Testis (tissue), 3 donors: ENCODE results near the gene MEF2C. TPM values are rescaled to one million over a fixed set of nuclear protein-coding genes. Genes with fewer than 3 reads are reported as not detected.

Source experiments
- DNase-seq: peaks from one replicate; pipeline ENCODE4 v3.0.0-alpha.2; 2019
- H3K27ac ChIP-seq, 2 donors: fragments of 200-600 bp; sonication (generic); one replicate each; pipeline ENCODE4 v1.5.1; 2019
- H3K27me3 ChIP-seq: fragments of 200-600 bp; sonication (generic); one replicate; pipeline ENCODE4 v1.5.1; 2019
- H3K36me3 ChIP-seq: fragments of 200-600 bp; sonication (generic); one replicate; pipeline ENCODE4 v1.5.1; 2017; ENCODE audit warnings: low read depth; ENCODE audit errors: missing control alignments
- H3K4me1 ChIP-seq: fragments of 200-600 bp; sonication (generic); one replicate; pipeline ENCODE4 v1.5.1; 2019
- H3K4me3 ChIP-seq, 2 donors: fragments of 200-600 bp; sonication (generic); one replicate each; pipeline ENCODE4 v1.5.1; 2017 to 2019
- H3K9me3 ChIP-seq: fragments of 200-600 bp; sonication (generic); one replicate; pipeline ENCODE4 v1.5.1; 2017
- POLR2A ChIP-seq: fragments of 450-650 bp; IDR thresholded peaks from one replicate; pipeline ENCODE4 v1.6.1; 2017; ENCODE audit warnings: antibody characterized with exemption, mild to moderate bottlenecking, moderate library complexity
- WGBS, 2 donors: methylation state at CpG; one replicate each; pipeline ENCODE4 v1.1.5; 2018; 5-methylcytosine and 5-hydroxymethylcytosine counted together
- intact Hi-C: fragments of 100-400 bp; cut with DNase I; formaldehyde crosslinking; loops from one replicate; pipeline ENCODE4 v1.15.1; 2023; ENCODE audit warnings: low total_unique reads
- polyA plus RNA-seq: library from polyadenylated mRNA; stranded (reverse); fragments of 350-450 nt; fragmentation: Illumina TruSeq; extraction: RNeasy Lipid Tissue Mini Kit (QIAGEN cat#74804); gene quantifications from one replicate; pipeline ENCODE4 v1.2.3, GENCODE V29; 2014; ENCODE audit warnings: low read depth, low replicate concordance; ENCODE audit not compliant: insufficient read depth
- total RNA-seq, 2 donors: library from RNA; depleted of rRNA; stranded (reverse); fragments of >200 nt; gene quantifications; one replicate each; pipeline ENCODE4 v1.2.3, GENCODE V29; 2016
- TF ChIP-seq, protein P1 (sequence below), 3 experiments: fragments of 450-650 bp in 2 of 3; fragments of 200-600 bp in 1 of 3; sonication (generic) in 1 of 3; IDR thresholded peaks; one replicate each; pipeline ENCODE4 v1.5.1; 2016 to 2019; ENCODE audit warnings: antibody characterized with exemption in 3 of 3, mild to moderate bottlenecking in 2 of 3, moderate library complexity in 1 of 3

The MEF2C gene
- total and polyA plus RNA-seq, 3 donors from 2014 or later, result 18.3 to 53.1 (median 19.9) TPM

DNA sequence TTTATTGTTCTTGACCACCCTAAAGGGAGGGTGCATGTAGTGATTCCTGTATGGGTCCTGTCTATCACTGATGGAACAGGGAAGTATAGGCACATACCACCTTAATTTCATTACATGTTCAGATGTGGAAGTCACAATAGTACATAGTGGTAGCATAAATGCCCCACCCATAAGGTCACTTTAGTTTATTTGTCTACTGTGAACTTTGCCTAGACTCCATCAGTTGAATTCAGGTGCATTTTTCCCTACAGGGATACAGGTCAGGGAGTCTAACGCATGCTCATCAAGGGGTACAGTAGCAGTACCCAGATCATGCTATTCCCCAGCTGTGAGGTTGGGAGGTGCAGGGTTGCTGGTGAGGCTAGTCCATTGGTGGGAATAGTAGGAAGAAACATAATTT lies 175.0 kb downstream of the MEF2C start:
- H3K4me1 ChIP-seq, result no peaks in the 10 kb centered on the region

DNA sequence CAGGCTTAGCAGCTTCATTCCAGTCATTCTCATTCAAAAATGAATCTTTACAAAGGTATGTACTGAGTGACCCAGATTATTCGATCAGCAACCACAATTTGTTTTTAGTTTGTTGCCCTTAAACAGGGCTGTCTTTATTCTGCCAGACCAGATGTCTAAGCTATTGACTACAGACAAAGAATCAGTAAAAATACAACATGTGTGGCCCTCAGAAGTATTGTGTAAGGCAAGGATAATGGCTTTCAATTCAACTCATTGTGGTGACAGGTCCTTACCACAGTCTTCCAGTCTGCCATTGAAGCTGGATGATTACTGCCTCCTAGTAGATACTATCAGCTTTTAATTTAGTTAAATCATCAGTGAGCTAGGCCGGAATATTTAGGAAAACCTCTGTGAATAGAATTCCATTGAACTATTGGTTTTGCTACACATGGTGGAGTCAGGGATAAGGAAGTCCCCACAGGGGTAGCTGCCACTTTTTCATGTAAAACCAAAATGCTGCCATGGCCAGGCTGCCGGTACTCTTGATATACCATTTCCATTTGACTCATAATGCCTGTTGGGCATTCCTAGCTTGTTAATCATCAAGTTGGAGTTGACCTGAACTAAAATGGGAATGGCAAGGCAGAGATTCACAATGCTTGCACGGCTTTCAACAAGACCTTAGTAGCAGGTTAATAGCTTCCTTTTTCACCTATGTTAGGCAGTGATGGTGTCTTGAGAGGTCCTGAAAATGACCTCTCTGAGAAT lies 175.6 kb downstream of the MEF2C start:
- no peak for DNase-seq
- no peak overlapping the region for H3K27ac ChIP-seq
- H3K27me3 ChIP-seq, result no peaks in the 10 kb centered on the region
- H3K4me3 ChIP-seq, result no peak overlapping the region
- TF ChIP-seq, protein P1, sequence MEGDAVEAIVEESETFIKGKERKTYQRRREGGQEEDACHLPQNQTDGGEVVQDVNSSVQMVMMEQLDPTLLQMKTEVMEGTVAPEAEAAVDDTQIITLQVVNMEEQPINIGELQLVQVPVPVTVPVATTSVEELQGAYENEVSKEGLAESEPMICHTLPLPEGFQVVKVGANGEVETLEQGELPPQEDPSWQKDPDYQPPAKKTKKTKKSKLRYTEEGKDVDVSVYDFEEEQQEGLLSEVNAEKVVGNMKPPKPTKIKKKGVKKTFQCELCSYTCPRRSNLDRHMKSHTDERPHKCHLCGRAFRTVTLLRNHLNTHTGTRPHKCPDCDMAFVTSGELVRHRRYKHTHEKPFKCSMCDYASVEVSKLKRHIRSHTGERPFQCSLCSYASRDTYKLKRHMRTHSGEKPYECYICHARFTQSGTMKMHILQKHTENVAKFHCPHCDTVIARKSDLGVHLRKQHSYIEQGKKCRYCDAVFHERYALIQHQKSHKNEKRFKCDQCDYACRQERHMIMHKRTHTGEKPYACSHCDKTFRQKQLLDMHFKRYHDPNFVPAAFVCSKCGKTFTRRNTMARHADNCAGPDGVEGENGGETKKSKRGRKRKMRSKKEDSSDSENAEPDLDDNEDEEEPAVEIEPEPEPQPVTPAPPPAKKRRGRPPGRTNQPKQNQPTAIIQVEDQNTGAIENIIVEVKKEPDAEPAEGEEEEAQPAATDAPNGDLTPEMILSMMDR (IDR thresholded peaks at IDR 0.05), result no peak
- TF ChIP-seq POLR2A, result no peak
- H3K36me3 ChIP-seq, result no peaks in the 10 kb centered on the region
- WGBS, 2 donors, result 65 to 72% methylated on average over 4 of the region's 4 CpGs
- intact Hi-C loops, result no loop called here
- no peaks in the 10 kb centered on the region for H3K4me1 ChIP-seq
- no peaks in the 10 kb centered on the region for H3K9me3 ChIP-seq

More for the DNA sequence above, 175.0 kb downstream of the MEF2C start:
- WGBS, 2 donors, result 85 to 96% methylated on average over 1 of the region's 1 CpG
- Histone ChIP-seq H3K4me3 (no peak overlapping the region), H3K27ac (no peak overlapping the region), H3K27me3 (no peaks in the 10 kb centered on the region), H3K36me3 (no peaks in the 10 kb centered on the region), H3K9me3 (no peaks in the 10 kb centered on the region)
- DNase-seq, result no peak
- no peak for TF ChIP-seq POLR2A
- TF ChIP-seq, protein P1 (IDR thresholded peaks at IDR 0.05), result no peak
- intact Hi-C loops, result no loop called here

DNA sequence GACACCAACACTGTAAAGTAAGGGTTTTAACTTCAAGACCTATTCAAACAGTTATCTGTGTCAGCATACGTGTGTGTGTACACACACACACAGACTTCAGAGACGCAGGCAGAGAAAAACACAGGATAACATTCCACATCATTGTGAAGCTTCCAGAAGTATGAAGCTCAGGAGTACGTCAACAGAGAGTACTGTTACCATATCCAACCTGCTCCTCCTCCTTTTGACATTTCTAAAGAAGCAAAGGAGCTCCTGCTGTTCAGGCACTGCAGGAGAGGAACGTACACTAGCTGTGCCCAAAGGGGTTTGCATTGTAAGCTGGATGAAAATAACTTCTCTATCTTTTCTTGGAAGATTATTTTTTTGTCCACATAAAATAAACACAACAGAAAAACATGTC lies 180.7 kb downstream of the MEF2C start:
- DNase-seq, result no peak
- no peaks in the 10 kb centered on the region for H3K9me3 ChIP-seq
- H3K27ac ChIP-seq, result no peak overlapping the region
- TF ChIP-seq, protein P1 (IDR thresholded peaks at IDR 0.05), result no peak
- no peak for TF ChIP-seq POLR2A
- 57 to 69% methylated on average over 4 of the region's 4 CpGs for WGBS, 2 donors
- intact Hi-C loops, result no loop called here
- no peaks in the 10 kb centered on the region for H3K4me1 ChIP-seq
- H3K27me3 ChIP-seq, result no peaks in the 10 kb centered on the region
- no peak overlapping the region for H3K4me3 ChIP-seq
- H3K36me3 ChIP-seq, result no peaks in the 10 kb centered on the region

DNA sequence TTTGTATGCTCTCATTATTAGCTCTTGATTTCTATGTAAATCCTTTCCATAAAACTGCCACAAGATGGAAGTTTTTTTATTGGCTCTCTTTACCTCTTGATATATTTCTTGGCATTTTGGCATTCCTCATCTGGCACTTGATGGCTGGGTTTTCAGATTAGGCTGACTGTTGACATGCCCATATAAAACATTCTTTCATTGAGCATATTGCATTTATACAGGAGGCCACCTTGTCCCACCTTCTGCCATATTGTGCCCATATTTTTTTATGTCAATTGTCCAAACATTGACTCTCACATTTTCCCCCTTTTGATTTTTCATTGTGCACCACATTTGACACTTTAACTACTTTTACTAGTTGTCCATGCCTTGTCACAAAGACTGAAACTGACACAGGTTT lies 182.9 kb downstream of the MEF2C start:
- no peaks in the 10 kb centered on the region for H3K27me3 ChIP-seq
- H3K4me1 ChIP-seq, result no peaks in the 10 kb centered on the region
- TF ChIP-seq POLR2A, result no peak
- TF ChIP-seq, protein P1 (IDR thresholded peaks at IDR 0.05), result no peak
- H3K4me3 ChIP-seq, result no peak overlapping the region
- H3K36me3 ChIP-seq, result no peaks in the 10 kb centered on the region
- no peaks in the 10 kb centered on the region for H3K9me3 ChIP-seq
- H3K27ac ChIP-seq, result no peak overlapping the region
- DNase-seq, result no peak
- intact Hi-C loops, result no loop called here

DNA sequence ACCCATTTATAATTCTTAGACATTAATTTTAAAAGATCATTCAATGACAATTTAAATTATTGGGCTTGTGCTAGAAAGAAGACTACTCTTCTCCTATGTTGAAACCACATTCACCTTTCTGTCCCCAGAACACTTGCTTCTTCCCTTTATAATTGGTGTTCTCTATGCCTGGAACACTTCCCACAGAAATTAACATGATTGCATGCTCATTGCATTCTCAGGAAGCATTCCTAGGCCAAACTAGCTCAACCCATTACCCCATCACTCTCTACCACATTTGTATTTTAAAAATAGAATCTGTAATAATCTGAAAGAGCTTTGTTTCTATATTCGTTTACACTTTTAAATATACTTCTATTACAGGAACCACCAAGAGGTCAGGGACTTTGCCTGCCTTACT lies 184.7 kb downstream of the MEF2C start:
- H3K9me3 ChIP-seq, result no peaks in the 10 kb centered on the region
- H3K36me3 ChIP-seq, result no peaks in the 10 kb centered on the region
- TF ChIP-seq, protein P1 (IDR thresholded peaks at IDR 0.05), result no peak
- no peak for TF ChIP-seq POLR2A
- intact Hi-C loops, result no loop called here
- DNase-seq, result no peak
- no peaks in the 10 kb centered on the region for H3K4me1 ChIP-seq
- H3K27ac ChIP-seq, result no peak overlapping the region
- H3K27me3 ChIP-seq, result no peaks in the 10 kb centered on the region
- no peak overlapping the region for H3K4me3 ChIP-seq
- 72 to 73% methylated on average over 1 of the region's 1 CpG for WGBS, 2 donors
